T-helper 2 cell (primary cell): ENCODE results near the gene SETD9.
A peak's percentile ranks its signal among the peaks of the same experiment; 100 is the strongest.

Experiments used
- DNase-seq, 5 experiments: peaks; one replicate each; pipeline versions ENCODE4 v3.0.0 to v3.0.0-alpha.2; 2012 to 2022

SETD9 gene

GRCh38 chr5:56938858-56939257 is 29.5 kb downstream of the SETD9 start:
- DNase-seq: no peak

DNA sequence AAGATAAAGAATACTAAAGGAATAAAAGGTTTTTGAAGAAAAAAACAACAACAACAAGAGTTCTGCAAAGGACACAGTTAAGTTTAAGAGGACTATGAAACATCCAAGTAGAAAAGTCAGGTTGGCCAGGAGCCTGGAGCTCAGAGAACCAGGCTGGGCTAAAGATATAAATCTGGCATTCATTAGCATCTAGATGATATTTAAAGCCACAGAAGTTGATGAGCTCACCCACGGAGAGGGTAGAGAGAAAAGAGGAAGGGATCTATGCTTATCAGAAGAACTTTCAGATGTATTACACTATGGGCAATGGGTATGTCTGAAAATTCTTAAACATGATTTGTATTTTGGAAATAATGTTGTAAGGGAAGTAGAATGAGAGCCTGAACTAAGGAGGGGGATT is 32.6 kb downstream of the SETD9 start:
- DNase-seq: no peak

GRCh38 chr5:56947052-56947451 is 37.7 kb downstream of the SETD9 start:
- no peak for DNase-seq

GRCh38 chr5:56950626-56951125 is 41.3 kb downstream of the SETD9 start:
- peak; percentile 23 to 70 (median 30) for DNase-seq

DNA sequence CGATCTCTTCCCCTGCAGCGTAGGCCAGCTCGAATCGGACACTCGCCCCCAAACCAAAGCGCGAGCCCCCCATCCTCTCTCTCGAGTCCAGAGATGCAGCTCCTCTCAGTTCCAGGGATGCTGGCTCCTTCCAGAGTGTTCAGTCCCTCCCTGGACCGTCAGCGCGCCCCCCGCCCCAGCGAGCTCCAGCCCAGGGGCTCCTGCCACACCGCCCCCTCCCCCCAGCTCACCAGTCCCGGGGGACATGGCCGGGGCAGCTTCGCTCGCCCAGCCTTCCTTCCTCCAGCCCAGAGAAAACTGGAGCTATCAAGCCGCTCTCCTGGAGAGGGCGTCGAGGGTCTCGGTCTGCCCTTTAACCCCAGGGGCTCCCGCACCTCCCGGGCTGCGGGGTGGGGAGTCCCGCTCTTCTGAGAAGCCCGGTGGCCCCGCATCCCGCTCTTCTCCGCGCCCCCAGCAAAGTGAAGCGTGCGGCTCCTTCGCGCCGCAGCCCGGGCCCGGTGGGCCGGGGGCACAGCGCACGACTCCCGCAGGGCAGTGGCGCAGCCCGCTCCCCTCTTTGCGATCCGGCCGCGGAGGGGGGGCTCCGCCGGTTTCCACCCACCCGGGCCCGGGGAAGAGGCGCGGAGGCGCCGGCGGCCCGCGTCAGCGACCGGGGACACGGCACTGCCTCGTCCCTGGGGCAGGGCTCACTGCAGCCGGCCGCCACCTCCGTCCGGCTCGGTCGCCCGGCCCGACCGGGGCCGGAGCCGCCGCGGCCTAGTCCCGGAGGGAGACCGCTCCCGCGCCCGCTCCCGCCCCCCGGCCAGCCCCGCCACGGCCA is 41.9 kb downstream of the SETD9 start:
- DNase-seq: peak in 3 of 5 experiments; percentile 2 to 25 (median 8)

GRCh38 chr5:56951946-56952691 is 42.7 kb downstream of the SETD9 start, which contains the start of gene MIER3:
MIER3 (minus strand) TSS chr5:56952123; CDS start chr5:56952102, 21 bp downstream.
- DNase-seq: peak; percentile 63 to 87 (median 70)

DNA sequence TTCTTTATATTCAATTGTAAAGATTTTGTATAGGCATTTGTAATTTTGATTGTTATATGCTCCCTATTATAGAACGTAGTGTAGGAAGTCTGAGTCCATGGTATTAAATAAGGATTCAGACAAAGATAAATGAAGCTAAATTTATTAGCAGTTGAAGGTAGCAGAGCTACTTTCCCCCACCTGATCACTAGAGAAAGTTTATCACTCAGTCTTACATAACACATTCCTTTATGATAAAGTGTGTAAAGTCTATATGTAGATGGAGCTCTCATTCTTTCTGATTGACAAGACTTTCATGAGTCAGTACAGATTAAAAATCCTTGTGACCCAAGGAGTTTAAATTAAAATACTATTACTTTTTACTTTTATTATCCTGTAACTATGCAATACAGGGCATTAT is 44.9 kb downstream of the SETD9 start:
- no peak for DNase-seq

- no peak for DNase-seq
Observed at GRCh38 chr5:56958595-56958994, 49.2 kb downstream of the SETD9 start.

DNA sequence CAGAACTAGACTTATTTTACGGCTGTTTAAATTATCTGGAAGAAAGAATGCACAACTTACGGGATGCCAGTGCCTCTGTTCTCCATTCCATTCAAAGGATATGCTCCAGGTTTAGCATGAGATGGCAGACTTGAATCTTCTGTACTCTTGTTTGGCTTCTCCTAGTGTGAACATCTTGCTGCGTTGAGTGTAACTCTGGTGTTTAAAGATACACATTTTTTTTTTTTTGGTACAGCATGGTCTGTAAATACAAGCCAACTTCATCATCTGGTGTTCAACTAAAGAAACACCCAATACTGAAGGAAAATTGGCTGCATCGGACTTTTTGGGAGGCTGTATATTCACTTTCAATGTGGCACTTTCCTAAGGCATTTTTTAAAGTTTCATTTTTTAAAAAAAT is 49.9 kb downstream of the SETD9 start:
- DNase-seq: no peak

GRCh38 chr5:56961746-56962145 is 52.4 kb downstream of the SETD9 start:
- DNase-seq: no peak

GRCh38 chr5:56962286-56962685 is 52.9 kb downstream of the SETD9 start:
- DNase-seq: no peak

DNA sequence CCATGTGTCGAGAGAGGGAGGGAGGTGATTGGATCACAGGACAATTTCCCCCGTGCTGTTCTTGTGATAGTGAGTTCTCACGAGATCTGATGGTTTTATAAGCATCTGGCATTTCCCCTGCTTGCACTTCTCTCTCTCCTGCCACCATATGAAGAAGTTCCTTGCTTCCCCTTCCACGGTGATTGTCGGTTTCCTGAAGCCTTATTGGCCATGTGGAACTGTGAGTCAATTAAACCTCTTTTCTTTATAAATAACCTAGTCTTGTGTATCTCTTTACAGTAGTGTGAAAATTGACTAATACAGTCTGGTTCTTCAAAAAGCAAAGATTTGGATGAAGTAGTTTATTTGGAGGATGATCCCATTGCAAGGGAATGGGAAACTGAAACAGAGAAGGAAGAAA is 53.9 kb downstream of the SETD9 start:
- no peak for DNase-seq

DNA sequence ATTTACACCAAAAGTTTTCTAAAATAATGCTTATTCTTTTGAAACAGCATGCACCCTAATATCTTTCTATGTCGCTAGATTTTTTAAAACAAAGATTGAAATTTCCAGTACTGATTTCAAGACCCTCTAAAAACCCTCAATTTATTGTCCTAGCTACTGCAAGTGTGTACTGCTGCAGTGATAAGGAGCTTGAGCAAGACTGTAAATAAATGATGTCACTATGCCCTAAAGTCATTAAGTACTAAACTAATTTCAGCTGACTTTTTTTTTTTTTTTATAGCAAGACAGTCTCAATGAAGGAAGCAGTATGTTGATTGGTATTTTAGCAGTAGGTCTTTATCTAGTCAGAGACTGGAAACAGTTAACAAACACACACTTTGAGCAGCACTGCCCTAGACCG is 54.8 kb downstream of the SETD9 start:
- DNase-seq: no peak
